ENCODE data around the gene ITGA7.

Gene ITGA7

DNA sequence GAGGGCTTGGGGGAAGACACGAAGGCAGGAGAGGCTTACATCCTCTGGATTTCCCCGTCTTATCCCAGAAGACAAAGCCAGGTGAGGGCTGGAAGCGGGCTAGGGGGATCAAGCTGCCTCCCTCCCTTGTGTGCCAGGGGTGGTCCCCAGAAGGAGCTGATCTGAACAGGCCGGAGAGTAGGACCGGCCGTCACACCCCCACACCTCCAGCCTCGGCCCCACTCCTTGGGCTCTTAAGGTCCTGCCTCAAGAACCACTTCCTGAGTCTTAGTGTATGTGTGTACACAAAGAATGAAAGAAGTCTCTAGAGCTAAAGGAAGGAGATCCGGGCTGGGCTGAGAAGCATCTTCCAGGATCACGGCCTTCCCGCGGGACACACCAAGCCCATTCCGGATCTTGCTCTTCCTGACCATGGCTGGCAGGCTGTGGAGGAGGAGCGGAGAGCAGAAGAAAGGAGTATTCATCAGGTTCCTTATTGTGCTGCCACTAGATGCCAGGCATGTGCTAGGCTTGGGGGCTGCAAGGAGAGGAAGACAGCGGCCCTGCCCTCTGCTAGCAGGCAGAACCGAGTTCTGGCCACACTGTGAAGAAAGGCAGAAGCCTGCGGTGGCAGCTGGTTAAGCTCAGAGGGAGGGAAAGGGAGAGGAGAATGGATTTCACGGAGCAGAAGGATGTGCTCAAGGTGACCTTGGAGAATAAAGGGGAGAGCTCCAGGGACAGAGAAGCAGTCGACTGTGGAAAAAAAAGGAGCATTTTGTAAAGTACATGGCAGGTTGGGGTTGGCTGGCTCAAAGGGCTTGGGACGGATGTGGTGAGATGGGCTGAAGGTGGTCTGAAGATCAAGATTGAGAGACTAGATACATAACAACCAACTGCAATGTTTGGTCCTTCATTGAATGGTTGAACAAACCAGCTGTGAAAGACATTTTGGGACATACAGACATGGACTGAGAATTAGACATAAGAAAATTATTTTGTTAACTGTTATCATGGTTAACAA, 22.4 kb upstream of the ITGA7 start:
- TF ChIP-seq ZBTB7A (IDR thresholded peaks at IDR 0.05; ENCODE audit: low read depth): no peak
- no peak for TF ChIP-seq TEAD4 (IDR thresholded peaks at IDR 0.05)
- no peak for TF ChIP-seq TCF12 (IDR thresholded peaks at IDR 0.05; ENCODE audit: low read depth)
- no peak for TF ChIP-seq YY1 (IDR thresholded peaks at IDR 0.05; ENCODE audit: low read depth)
- TF ChIP-seq EGR1 (IDR thresholded peaks at IDR 0.05): no peak
- TF ChIP-seq TAF1 (IDR thresholded peaks at IDR 0.05; ENCODE audit: low read depth): no peak
- TF ChIP-seq NFIC (IDR thresholded peaks at IDR 0.05): no peak
- TF ChIP-seq RAD21 (IDR thresholded peaks at IDR 0.05; ENCODE audit: low read depth): no peak
- no peak for TF ChIP-seq CEBPB (IDR thresholded peaks at IDR 0.05)
- TF ChIP-seq, protein P1, sequence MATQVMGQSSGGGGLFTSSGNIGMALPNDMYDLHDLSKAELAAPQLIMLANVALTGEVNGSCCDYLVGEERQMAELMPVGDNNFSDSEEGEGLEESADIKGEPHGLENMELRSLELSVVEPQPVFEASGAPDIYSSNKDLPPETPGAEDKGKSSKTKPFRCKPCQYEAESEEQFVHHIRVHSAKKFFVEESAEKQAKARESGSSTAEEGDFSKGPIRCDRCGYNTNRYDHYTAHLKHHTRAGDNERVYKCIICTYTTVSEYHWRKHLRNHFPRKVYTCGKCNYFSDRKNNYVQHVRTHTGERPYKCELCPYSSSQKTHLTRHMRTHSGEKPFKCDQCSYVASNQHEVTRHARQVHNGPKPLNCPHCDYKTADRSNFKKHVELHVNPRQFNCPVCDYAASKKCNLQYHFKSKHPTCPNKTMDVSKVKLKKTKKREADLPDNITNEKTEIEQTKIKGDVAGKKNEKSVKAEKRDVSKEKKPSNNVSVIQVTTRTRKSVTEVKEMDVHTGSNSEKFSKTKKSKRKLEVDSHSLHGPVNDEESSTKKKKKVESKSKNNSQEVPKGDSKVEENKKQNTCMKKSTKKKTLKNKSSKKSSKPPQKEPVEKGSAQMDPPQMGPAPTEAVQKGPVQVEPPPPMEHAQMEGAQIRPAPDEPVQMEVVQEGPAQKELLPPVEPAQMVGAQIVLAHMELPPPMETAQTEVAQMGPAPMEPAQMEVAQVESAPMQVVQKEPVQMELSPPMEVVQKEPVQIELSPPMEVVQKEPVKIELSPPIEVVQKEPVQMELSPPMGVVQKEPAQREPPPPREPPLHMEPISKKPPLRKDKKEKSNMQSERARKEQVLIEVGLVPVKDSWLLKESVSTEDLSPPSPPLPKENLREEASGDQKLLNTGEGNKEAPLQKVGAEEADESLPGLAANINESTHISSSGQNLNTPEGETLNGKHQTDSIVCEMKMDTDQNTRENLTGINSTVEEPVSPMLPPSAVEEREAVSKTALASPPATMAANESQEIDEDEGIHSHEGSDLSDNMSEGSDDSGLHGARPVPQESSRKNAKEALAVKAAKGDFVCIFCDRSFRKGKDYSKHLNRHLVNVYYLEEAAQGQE (IDR thresholded peaks at IDR 0.05; ENCODE audit: low read depth): no peak
- no peak for TF ChIP-seq EP300 (IDR thresholded peaks at IDR 0.05; ENCODE audit: borderline replicate concordance)
- TF ChIP-seq, protein P2, sequence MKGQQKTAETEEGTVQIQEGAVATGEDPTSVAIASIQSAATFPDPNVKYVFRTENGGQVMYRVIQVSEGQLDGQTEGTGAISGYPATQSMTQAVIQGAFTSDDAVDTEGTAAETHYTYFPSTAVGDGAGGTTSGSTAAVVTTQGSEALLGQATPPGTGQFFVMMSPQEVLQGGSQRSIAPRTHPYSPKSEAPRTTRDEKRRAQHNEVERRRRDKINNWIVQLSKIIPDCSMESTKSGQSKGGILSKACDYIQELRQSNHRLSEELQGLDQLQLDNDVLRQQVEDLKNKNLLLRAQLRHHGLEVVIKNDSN (IDR thresholded peaks at IDR 0.05): no peak
- TF ChIP-seq, protein P3, sequence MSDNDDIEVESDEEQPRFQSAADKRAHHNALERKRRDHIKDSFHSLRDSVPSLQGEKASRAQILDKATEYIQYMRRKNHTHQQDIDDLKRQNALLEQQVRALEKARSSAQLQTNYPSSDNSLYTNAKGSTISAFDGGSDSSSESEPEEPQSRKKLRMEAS (IDR thresholded peaks at IDR 0.05): no peak
- no peak for TF ChIP-seq FOXM1 (IDR thresholded peaks at IDR 0.05; ENCODE audit: borderline replicate concordance, low read depth)
- no peak for TF ChIP-seq CREB1 (IDR thresholded peaks at IDR 0.05; ENCODE audit: low read depth)

DNA sequence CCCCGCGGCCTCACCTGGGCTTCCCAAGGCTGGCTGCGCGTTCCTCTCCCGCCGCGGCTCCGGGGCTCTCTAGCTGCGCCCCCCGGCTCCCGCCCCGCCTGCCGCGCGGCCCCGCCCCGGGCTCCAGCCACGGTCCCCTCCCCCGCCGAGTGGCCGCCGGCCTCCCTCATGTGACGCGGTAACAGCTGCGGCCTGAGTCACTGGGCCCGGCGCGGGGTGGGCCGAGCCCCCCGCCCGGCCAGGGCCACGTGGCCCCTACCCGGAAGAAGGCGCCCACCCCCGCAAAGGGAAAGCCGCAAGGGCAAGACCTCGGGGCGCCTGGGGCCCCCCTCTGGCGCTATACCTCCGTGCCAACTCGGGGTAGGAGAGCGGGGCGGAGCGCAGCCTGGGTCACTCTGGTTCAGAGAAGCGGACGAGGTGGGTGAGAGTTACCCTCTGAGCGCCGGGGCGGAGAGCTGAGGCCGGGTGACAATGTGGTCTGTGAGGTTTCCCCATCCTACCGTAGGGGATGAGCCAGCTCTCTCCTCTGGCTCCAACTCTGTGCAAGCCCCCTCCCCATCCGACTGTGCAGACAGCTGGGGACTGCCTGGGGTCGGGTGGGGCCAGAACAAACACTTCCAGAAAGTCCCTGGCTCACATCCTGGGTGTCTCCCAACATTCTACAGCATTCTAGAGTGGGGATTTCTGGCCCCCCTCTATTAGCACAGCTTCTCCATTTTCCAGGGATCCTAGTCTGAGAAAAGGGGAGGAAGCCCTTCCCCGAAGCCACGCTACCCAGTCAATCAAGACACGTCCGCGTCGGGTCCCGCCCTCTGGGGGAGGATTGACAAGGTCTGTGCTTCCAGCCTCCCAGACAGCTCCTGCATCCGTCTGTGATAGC, 21.5 kb upstream of the ITGA7 start, which contains the start of gene CD63:
Gene CD63 (minus strand): TSS at position 71 of the 880 bp plus-strand sequence. CDS start 668 bp downstream, outside the sequence.
- TF ChIP-seq CEBPB (IDR thresholded peaks at IDR 0.05) (peak; percentile 28; the same call in 1 of the 2 replicates), NFIC (IDR thresholded peaks at IDR 0.05) (peak; percentile 53; the same call in 1 of the 2 replicates), EP300 (IDR thresholded peaks at IDR 0.05; ENCODE audit: borderline replicate concordance) (peak; percentile 52; the same call in 1 of the 2 replicates), ZBTB7A (IDR thresholded peaks at IDR 0.05; ENCODE audit: low read depth) (peak; percentile 98), EGR1 (IDR thresholded peaks at IDR 0.05) (peak; percentile 97), TEAD4 (IDR thresholded peaks at IDR 0.05) (peak; percentile 42; the same call in 1 of the 2 replicates), TAF1 (IDR thresholded peaks at IDR 0.05; ENCODE audit: low read depth) (no peak; the same call in 1 of the 2 replicates), CREB1 (IDR thresholded peaks at IDR 0.05; ENCODE audit: low read depth) (peak; percentile 63), YY1 (IDR thresholded peaks at IDR 0.05; ENCODE audit: low read depth) (peak; percentile 14; the same call in 1 of the 2 replicates), TCF12 (IDR thresholded peaks at IDR 0.05; ENCODE audit: low read depth) (peak; percentile 85; the same call in 1 of the 2 replicates), RAD21 (IDR thresholded peaks at IDR 0.05; ENCODE audit: low read depth) (no peak), FOXM1 (IDR thresholded peaks at IDR 0.05; ENCODE audit: borderline replicate concordance, low read depth) (no peak)
- TF ChIP-seq, protein P3 (IDR thresholded peaks at IDR 0.05): peak; percentile 91
- TF ChIP-seq, protein P1 (IDR thresholded peaks at IDR 0.05; ENCODE audit: low read depth): no peak
- TF ChIP-seq, protein P2 (IDR thresholded peaks at IDR 0.05): peak; percentile 94

DNA sequence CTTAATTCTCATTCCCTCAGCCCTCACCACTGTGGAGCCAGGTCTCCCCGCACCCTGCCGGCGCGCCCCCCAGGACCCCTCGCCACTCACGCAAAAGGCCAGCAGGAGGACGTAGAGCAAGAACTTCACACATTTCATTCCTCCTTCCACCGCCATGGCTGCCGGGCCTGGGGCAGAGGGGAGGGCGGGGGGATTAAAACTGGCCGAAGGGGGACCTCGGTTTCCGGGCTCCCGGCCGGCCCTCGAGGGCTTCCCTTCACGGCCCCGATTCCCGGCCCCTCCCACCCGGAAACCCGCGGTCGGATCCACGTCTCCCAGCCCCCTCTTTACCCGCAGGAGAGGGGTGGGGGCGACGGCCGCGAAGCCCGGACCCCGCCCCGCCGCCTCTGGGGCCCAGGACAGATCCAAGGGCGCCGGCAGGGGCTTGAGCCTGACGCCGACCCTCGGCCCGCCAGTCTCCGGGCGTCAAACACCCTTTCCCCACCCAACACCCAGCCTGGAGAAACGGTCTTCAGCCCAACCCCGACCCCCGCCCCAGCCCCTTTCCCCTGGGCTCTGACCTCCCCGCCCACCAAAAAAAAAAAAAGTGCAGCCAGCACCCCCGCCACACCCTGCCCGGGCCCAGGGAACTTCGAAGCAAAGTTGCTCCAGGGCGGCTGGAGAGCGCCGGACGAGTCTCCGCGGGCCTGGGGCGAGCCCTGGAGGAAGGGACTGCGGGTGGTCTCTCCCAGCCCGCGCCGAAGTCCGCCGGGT, 20.7 kb upstream of the ITGA7 start:
- TF ChIP-seq TCF12 (IDR thresholded peaks at IDR 0.05; ENCODE audit: low read depth): peak; percentile 11; the same call in 1 of the 2 replicates
- TF ChIP-seq TAF1 (IDR thresholded peaks at IDR 0.05; ENCODE audit: low read depth): no peak
- TF ChIP-seq EGR1 (IDR thresholded peaks at IDR 0.05): peak; percentile 38; the same call in 1 of the 2 replicates
- peak; percentile 94 for TF ChIP-seq ZBTB7A (IDR thresholded peaks at IDR 0.05; ENCODE audit: low read depth)
- 0 out of 2 replicates have a peak, but pooled peaks have one; percentile 20 for TF ChIP-seq CEBPB (IDR thresholded peaks at IDR 0.05)
- TF ChIP-seq, protein P3 (IDR thresholded peaks at IDR 0.05): peak; percentile 49; the same call in 1 of the 2 replicates
- peak; percentile 85 for TF ChIP-seq YY1 (IDR thresholded peaks at IDR 0.05; ENCODE audit: low read depth)
- TF ChIP-seq, protein P2 (IDR thresholded peaks at IDR 0.05): no peak

Data from Ishikawa (cell line).